Measurements from ENCODE around the gene KIF26A.

Gene KIF26A

DNA sequence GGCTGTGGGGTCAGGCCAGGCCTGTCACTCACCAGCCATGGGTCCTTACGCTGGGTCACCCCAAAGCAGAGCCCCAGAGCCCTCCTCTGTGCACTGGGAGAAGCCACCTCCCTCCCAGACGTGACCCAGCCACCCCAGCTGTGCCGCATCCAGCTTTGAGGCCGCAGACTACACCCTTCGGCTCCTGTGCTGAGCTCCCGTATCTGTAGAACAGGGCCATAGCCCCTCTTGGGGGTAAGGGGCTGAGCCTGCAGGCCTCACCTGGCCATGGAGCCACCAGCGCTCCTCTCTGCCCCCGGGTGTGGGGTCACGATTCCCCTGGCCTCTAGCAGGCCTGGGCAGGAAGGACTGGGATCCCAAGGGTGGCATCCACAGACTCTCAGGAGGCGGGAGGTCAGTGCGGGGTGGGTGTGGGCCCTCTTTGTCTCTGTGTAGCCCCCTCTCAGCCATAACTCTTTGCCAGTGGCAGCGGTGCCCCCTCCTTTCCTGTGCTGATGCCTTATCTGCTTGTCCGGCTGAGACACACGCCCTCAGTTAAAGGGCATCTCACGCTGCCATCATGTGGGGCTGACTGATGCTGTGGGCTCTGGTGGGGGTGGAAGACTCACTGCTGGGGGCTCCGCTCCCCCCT is 36.6 kb upstream of the KIF26A start:
- DNase-seq, result peak; percentile 8

GRCh38 chr14:104102282-104102914 is 36.0 kb upstream of the KIF26A start:
- DNase-seq, result no peak

- DNase-seq, result no peak
Observed at GRCh38 chr14:104103061-104103445, 35.3 kb upstream of the KIF26A start.

DNA sequence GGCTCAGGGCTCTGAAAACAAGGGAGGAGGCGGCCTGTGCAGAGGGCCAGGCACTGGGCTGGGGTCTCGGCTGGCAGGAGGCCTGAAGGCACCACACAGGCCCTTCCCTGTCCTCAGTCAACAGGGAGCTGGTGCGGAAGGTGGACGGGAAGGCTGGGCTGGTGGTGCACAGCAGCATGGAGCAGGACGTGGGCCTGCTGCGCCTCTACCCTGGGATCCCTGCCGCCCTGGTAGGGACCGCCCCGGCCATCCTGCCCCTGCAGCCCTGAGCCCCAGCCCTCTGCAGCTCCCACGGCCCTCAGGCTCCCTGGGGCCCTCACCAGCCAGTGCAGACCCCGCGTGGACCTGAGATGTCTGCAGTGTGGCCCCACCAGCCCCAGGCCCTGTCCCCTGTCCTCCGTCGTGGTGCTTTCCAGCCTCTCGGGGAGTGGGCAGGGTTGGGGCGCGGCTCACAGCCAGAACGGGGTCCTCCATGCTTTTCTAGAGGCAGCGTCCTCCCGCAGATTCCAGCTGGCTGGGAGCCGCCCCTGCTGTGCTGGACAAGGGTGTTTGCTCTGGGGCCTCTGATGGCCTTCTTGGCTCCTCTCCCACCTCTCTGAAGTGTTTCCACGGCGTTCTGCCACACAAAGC is 34.8 kb upstream of the KIF26A start:
- no peak for DNase-seq

DNA sequence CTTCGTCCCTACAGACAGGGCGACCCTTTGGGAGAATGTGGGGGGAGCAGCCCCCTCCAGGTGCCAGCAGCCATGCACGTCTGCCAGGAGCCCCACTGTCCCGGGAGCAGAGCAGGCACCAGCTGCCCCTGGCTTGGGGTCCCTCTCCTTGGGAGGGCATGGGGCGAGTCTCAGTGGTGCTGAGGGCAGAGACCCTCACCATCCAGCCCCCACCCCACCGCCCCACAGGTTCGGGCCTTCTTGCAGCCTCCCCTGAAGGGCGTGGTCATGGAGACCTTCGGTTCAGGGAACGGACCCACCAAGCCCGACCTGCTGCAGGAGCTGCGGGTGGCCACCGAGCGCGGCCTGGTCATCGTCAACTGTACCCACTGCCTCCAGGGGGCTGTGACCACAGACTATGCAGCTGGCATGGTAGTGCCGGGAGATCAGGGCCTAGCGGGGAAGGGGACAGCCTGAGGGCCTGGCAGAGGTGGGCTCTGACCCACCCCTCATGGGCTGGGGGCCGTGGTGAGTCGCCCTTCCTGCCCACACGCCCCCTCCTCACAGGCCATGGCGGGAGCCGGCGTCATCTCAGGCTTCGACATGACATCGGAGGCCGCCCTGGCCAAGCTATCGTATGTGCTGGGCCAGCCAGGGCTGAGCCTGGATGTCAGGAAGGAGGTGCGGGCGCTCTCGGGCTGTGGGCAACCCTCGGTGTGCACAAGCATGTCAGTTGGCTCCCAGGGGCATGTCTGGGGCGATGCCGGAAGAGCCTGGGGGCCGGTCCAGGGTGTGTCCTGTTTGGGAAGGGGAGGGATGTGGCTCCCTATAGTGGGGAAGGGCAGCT is 34.1 kb upstream of the KIF26A start:
- DNase-seq, result no peak

DNA sequence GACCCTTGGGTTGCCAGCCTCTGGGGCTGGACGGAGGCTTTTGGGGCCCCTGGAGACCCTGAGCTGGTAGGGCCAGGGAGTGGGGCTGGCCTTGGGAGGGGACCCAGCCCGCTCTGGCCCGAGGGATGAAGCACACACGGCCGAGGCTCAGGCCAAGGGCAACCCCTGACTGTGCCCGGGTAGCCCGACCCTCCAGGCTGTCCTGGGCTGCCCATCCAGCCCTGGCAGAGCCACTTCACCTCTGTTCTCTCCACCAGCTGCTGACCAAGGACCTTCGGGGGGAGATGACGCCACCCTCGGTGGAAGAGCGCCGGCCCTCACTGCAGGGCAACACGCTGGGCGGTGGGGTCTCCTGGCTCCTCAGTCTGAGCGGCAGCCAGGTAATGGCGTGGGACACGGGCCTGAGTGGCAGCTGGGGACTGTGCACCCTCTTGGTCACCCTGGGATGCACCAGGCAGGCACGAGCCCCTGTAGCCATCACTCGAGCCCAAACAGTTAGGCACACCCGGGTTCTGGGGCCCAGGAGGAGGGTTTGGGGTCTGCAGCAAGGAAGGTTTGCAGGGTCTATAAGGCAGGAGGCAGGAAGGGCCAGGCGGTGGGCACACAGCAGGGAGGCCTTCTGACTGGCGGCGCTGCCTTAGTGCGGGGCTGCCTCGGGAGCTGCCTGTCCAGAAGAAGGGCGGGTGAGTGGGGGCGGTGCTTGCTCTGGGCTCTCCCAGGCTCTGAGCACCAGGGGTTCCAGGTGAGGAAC is 33.1 kb upstream of the KIF26A start:
- DNase-seq, result no peak

DNA sequence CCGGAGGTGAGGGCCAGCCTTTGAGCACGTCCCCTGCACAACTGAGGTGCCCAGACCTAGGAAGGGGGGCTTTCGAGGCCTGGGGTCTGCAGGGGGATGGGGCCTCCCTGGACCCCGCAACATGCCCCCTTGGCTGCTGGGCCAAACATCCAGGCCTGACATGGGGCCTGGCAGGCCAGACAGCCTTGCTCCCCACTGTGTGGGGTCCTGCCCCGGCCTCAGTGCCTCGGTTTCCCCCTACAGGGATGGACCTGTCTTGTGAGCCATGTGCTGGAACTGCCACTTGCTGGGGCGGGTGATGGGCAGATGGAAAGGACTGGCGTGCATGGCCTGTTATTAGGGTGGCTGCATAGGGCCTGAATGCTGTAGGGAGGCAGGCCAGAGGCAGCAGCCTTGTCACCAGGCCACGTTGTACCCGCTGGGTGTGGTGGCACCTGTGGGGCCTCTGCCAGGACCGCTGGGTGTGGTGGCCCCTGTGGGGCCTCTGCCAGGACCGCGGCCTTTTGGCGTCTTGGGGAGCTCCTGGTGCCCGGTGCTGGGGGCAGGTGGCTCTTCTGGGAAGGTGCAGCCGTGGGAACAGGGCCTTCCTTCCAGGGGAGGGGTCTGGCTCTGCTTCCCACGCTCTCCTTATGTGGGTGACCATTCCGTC is 32.4 kb upstream of the KIF26A start:
- no peak for DNase-seq

- DNase-seq, result no peak
Observed at GRCh38 chr14:104106471-104106991, 31.9 kb upstream of the KIF26A start.

DNA sequence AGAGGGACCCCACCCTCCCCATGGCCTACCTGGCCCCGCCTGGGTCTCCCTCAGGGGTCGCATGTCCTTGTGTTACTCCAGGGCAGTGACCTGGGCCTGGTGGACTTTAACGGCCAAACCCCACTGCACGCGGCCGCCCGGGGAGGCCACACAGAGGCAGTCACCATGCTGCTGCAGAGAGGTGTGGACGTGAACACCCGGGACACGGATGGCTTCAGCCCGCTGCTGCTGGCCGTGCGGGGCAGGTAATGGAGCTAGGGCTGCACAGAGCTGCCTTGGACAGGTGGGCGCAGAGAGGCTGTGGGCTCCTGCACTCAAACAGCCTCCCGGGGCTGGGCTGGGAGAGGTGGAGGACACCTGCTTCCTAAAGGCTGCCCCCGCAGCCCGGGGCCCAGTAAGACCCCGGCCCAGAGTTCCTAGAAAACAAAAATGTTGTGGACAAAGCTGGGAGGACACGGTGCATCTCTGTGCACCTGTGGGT is 31.2 kb upstream of the KIF26A start:
- DNase-seq, result no peak

DNA sequence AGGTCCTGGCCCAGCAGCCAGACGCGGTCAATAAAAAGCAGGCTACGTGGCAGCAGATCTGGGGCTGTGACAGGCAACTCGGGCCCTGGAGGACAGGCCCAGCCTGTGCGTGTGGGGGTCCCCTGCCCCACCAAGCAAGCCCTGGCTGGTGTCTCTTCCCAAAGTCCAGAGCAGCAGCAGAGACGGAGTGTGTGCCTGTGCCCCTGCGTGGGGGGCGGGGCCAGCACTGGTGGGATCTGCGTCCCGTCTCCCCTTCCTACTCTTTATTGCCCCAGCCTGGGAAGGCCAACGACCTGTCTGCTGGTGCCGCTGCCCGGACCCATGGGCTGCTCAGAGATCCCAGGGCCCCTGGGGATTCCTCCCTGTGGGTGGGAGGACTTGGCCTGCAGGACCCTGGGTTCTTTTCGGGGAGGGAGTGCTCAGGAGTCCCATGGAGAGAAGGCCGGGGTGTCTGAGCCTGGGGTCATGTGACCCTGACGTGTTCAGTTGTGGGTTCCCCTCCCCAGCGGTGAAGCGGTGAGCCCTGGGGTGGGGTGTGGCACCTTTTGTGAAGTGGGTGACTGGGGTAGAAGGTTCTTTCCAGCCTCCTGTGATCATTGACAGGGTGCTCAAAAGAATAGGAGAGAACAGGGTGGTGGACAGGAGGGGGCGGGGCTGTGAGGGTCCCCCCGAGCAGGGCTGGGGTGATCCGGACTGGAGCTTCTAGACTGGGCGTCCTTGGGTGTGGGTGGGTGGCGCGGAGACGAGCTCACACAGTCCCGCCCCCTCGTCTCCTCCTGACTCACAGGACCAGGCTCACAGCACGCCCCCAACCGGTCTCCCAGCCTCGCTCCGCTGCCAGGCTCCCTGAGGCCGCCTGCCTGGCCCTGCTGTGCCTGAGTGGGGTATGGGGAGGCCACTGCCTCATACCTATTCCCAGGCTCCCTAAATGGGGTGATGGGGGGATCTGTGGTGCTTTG is 30.5 kb upstream of the KIF26A start:
- no peak for DNase-seq

DNA sequence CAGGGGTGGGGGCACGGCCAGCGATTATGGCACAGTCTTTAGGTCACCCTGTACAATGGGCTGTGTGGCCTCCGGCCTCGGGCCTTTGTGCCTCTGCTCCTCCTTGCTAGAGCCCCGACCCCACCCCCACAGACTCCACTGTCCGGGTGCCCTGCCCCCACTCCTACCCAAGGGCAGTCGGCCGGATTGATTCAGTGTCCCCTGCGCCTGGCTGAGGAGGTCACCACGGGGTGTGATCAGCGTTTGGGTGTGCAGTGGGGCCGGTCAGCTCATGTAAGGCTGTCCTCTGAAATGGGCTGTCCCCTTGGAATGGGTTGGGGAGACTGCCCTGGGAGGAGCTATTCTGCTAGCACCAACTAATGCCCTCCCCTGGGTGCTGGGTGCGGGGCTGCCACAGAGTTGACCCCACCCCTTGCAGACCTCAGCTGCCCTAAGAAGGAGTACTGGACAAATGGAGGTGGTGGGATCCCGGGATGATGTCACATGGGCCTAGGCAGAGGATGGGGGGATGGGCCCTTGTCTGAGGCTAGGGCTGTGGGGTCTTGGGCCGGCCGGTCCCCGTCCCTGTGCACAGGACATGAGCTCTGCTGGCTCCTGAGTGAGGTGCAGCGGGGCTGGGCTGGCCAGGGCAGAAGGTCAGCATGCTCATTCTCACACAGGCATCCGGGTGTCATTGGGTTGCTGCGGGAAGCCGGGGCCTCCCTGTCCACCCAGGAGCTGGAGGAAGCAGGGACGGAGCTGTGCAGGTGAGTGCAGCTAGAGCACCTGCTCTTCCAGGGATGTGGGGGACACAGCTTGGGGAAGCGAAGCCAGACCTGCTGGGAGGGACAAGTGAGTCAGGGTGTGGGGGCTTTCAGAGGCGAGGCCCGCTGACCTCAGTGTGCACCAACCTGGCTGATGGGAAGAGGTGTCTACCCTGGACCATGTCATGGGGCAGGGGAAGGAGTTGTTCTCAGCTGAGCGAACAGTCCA is 29.5 kb upstream of the KIF26A start:
- no peak for DNase-seq

DNA sequence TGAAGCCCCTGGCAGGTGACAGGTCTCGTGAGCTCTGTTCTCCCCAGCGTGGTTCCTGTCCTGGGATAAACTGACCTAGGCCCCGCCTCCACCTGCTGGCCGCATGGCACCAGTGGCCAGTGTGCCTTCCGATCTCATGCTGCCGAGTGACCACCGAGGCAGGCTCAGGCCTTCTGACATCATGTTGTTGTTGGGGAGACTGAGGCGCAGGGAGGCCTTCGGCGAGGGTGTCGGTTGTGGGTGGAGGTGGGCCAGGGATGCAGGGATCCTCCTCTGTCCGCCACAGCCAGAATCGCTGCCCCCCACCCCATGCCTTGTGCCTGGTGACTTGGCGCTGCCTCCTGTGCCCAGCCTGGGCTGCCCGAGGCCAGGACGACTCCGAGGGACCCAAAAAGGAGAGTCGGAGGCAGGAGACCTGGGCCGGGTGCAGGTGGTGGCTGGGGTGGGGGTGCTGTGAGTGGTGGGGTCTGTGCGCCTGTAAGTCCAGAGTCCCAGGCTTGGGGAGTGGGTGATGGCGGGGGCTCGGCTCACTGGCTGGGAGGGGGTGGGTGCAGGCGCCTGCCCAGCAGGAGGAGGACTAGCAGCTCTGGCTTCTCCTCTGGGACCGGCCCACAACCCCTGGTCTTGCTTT is 28.5 kb upstream of the KIF26A start:
- no peak for DNase-seq

- DNase-seq, result no peak
Observed at GRCh38 chr14:104110491-104111209, 27.7 kb upstream of the KIF26A start.

DNA sequence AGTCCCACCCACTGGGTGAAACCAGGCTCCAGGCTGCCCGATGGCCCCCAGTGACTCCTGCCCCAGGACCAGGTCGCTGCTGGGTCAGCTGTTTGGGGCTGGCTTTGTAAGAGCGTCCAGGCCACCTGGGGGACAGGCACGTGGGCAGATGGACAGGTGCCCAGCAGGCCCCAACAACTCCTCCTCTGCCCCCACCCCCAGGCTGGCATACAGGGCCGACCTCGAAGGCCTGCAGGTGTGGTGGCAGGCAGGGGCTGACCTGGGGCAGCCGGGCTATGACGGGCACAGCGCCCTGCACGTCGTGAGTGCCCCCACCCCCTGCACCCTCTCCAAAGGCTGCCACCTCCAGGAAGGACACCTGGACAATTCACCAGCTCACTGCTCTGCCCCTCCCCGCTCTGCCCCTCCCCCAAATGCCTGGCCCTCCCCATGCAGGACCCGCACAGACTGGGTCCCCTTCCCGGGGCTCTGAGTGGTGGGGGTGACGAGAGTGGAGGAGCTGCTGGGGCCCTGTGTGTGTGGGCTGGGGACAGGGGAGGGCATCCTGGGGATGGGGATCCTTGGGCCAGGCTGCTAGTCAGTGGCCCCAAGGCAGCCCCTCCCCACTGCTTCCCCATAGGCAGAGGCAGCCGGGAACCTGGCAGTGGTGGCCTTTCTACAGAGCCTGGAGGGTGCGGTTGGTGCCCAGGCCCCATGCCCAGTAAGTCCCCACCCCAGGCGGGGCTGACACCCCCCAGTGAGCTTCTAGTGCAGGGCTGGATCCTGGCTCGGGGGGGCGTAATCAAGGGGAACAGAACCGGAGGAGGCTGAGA is 26.9 kb upstream of the KIF26A start:
- no peak for DNase-seq

GRCh38 chr14:104112113-104112505 is 26.3 kb upstream of the KIF26A start:
- no peak for DNase-seq

GRCh38 chr14:104112609-104113571 is 25.5 kb upstream of the KIF26A start:
- no peak for DNase-seq
